GM21576 (cell line): ENCODE measurements around the gene LMBRD2.

Source experiments
- ATAC-seq: cut with Tn5 transposase; IDR thresholded peaks from one replicate; pipeline ENCODE4 v1.9.1; 2021; ENCODE audit warnings: mild to moderate bottlenecking, moderate library complexity; ENCODE audit not compliant: unreplicated experiment

Gene LMBRD2

DNA sequence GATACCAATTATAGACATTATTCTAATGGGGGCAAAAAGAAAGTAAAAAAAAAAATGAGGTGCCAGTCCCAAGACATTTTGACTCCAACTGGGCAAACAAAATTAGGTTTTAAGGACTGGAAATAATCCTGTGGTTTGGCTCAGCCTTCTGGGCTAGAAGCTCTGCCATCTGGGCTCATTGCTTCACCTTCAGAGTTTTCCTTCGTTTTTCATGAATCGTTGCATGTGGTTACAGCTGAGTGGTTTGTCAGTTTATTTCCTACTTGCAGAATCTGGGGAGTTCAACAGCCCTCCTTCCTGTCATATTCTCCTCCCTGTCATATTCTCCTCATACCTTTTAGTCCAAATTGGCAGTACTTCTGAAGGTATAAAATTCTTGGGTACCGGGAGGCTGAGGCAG, 97.0 kb downstream of the LMBRD2 start:
- ATAC-seq, result no peak

DNA sequence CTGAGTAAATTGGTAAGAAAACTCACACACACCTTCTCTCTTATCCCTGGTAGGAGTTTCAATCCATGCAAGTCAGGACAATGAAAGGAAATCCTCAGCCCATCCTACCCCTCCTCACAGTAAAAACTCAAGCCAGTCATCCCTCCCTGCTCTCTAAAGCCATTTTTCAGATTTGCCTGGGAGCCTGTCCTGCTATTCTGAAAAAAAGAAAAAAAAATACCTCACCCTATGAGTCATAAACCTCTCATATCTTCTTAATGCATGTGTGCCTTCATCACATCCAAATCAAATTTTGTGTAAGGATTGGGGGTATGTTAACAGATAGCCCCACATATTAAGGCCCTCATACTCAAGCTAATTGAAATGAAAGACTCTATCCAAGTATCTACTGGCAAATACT, 99.1 kb downstream of the LMBRD2 start:
- ATAC-seq, result no peak

- no peak for ATAC-seq
Measured at GRCh38 chr5:36049949-36050348, 101.7 kb downstream of the LMBRD2 start.
